ENCODE results near the gene PDIA2. TPM values are rescaled to one million over a fixed set of nuclear protein-coding genes. Genes with fewer than 3 reads are reported as not detected.

The PDIA2 gene
- total and polyA plus RNA-seq, 3 donors from 2014 or later, result 1.2 to 5.3 (median 2.6) TPM

DNA sequence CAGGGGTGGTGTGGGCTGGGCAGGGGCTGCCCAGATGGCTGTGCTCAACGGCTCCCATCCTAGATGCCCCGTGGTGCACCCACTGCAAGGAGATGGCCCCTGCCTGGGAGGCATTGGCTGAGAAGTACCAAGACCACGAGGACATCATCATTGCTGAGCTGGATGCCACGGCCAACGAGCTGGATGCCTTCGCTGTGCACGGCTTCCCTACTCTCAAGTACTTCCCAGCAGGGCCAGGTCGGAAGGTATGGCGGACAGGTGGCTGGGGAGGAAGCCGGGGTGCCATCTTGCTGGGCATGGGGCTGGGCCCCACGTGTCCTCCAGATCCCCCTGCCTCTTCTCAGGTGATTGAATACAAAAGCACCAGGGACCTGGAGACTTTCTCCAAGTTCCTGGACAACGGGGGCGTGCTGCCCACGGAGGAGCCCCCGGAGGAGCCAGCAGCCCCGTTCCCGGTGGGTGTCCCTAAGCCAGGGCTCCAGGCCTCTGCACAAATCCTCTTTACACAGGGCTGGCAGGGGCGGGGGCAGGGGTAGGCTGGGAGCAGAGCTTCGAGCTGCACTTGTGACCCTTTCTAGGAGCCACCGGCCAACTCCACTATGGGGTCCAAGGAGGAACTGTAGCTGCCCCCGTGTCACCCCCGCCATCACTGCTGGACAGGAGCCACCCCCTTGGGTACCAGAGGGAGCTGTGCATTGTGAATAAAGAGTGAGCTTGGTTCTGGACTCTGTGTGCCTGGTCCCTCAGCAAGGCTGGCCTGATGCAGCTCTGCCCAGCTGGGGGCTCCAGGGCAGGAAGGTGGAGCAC, 3.7 kb downstream of the PDIA2 start:
- Histone ChIP-seq H3K4me3 (no peak overlapping the region), H3K36me3 (ENCODE audit: low read depth, missing control alignments) (no peaks in the 10 kb centered on the region), H3K9me3 (no peaks in the 10 kb centered on the region), H3K27me3 (no peaks in the 10 kb centered on the region), H3K4me1 (no peaks in the 10 kb centered on the region), H3K27ac (no peak overlapping the region)
- DNase-seq, result no peak
- 87 to 89% methylated on average over 14 to 22 of the region's 22 CpGs for WGBS, 2 donors
- TF ChIP-seq POLR2A (IDR thresholded peaks at IDR 0.05), result no peak
- TF ChIP-seq, protein P1, sequence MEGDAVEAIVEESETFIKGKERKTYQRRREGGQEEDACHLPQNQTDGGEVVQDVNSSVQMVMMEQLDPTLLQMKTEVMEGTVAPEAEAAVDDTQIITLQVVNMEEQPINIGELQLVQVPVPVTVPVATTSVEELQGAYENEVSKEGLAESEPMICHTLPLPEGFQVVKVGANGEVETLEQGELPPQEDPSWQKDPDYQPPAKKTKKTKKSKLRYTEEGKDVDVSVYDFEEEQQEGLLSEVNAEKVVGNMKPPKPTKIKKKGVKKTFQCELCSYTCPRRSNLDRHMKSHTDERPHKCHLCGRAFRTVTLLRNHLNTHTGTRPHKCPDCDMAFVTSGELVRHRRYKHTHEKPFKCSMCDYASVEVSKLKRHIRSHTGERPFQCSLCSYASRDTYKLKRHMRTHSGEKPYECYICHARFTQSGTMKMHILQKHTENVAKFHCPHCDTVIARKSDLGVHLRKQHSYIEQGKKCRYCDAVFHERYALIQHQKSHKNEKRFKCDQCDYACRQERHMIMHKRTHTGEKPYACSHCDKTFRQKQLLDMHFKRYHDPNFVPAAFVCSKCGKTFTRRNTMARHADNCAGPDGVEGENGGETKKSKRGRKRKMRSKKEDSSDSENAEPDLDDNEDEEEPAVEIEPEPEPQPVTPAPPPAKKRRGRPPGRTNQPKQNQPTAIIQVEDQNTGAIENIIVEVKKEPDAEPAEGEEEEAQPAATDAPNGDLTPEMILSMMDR (IDR thresholded peaks at IDR 0.05), result no peak
- intact Hi-C loops (cut with DNase I; ENCODE audit: low total_unique reads), result no loop called here

DNA sequence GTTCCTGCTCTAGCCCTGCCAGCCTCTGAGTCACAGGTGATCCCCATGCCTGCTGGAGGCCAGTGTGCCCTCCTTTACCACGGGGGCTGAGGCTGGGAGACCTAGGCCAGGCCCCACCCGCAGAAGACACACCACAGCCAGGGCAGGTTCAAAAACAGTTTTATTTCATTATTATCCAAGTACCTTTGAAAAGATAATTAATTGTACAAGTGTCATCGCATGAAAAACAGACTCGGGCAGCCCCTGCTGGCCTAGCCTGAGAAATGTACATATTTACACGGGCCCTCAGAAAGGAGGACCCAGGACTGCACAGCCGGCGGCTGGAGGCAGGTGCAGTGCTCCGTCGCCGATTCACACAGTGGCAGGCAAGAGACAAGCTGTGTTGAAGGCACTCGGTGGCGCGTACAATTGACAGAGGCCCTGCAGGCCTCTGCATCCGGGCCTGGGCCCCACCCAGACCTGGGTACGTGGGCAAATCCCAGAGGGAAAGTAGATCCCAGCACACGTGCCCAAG, 4.4 kb downstream of the PDIA2 start:
- TF ChIP-seq POLR2A (IDR thresholded peaks at IDR 0.05), result no peak
- TF ChIP-seq, protein P1 (IDR thresholded peaks at IDR 0.05), result no peak
- Histone ChIP-seq H3K4me1 (no peaks in the 10 kb centered on the region), H3K27me3 (no peaks in the 10 kb centered on the region), H3K9me3 (no peaks in the 10 kb centered on the region), H3K36me3 (ENCODE audit: low read depth, missing control alignments) (no peaks in the 10 kb centered on the region), H3K4me3 (no peak overlapping the region), H3K27ac (no peak overlapping the region)
- DNase-seq, result no peak
- intact Hi-C loops (cut with DNase I; ENCODE audit: low total_unique reads), result no loop called here
- WGBS, 2 donors, result 86 to 91% methylated on average over 11 to 16 of the region's 16 CpGs

DNA sequence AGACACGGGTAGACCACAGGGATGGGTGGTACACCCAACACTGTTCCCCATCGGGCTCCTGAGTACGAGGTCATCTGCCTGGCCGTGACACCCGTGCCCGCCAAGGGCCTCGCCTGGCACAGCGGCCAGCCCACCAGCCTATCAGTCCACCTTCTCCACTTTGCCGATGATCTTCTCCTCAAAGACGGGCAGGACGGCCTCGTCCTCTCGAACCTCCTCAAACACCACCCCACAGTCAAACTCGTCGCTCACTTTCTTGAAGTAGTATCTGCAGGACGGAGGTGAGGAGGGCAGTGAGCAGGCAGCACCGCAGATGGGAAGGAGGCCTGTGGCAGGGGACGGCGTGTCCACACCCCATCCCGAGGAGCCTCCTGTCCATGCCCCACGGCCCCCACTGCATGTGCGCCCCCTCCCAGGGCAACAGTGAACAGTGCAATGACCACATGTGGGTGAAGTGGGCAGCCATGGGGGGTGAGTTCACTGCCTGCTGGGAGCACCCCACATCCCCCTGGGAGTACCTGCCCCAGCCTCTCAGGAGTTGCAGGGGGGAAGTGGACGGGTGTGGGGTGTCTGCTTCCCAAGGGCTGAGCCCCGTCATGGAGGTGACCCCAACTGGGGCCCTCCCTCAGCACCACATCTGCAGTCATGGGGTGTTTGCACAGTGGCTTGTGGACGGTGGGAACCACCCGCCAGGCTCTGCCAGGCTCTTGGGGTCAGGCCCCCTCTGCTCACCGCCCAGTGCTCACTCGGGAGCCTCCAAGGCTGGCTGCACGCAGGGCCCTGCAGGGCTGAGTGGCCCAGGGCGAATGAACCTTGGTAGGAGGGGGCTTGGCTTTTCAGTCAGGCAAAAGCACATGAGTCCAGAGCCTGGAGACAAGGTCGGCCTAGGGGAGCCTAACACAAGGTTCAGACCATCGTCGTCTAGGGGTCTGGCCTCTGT, 5.3 kb downstream of the PDIA2 start:
- Histone ChIP-seq H3K27me3 (no peaks in the 10 kb centered on the region), H3K4me1 (no peaks in the 10 kb centered on the region), H3K36me3 (ENCODE audit: low read depth, missing control alignments) (no peaks in the 10 kb centered on the region), H3K27ac (no peak overlapping the region), H3K9me3 (no peaks in the 10 kb centered on the region), H3K4me3 (no peak overlapping the region)
- 91 to 94% methylated on average over 25 to 33 of the region's 33 CpGs for WGBS, 2 donors
- intact Hi-C loops (cut with DNase I; ENCODE audit: low total_unique reads), result no loop called here
- no peak for TF ChIP-seq POLR2A (IDR thresholded peaks at IDR 0.05)
- TF ChIP-seq, protein P1 (IDR thresholded peaks at IDR 0.05), result no peak
- DNase-seq, result no peak

DNA sequence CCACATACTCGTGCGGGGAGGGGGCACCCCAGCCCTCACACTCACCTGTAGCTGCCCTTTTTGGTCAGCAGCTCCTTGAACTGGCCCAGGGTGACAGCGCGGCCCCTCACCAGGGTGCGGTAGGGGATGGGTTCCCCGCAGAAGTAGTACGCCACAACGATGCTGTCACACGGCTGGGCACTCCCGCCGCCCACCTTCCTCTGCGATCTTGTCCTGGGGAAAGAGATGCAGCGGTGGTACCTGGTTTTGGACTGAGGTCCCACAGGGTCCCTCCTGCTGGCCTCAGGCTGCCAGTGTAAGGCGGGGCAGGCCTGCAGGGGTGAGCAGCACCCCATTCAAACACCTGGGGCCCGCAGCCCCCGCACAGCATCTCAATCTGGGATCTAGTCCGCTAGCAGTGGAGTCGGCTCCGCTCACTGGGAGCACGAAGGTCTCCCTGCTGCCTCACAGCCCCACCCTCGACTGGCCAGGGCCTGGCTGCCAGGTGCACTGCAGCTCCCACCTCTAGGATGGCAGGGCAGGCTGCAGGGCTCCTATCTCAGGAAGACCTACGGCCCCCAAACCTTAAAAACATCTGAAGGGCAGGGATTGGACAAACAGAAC, 6.5 kb downstream of the PDIA2 start:
- TF ChIP-seq, protein P1 (IDR thresholded peaks at IDR 0.05), result no peak
- TF ChIP-seq POLR2A (IDR thresholded peaks at IDR 0.05), result no peak
- Histone ChIP-seq H3K36me3 (ENCODE audit: low read depth, missing control alignments) (no peaks in the 10 kb centered on the region), H3K4me3 (no peak overlapping the region), H3K9me3 (no peaks in the 10 kb centered on the region), H3K27ac (no peak overlapping the region), H3K4me1 (no peaks in the 10 kb centered on the region), H3K27me3 (no peaks in the 10 kb centered on the region)
- 90 to 93% methylated on average over 20 to 22 of the region's 22 CpGs for WGBS, 2 donors
- intact Hi-C loops (cut with DNase I; ENCODE audit: low total_unique reads), result no loop called here
- no peak for DNase-seq

Data from testis (tissue), 3 donors.